PC-3 (cell line): Measurements from ENCODE around the gene CRYBA1.

ENCODE experiments used
- EZH2 ChIP-seq: fragments of 300-600 bp; sonication (generic); IDR thresholded peaks from one replicate; pipeline ENCODE4 v1.6.1; 2017; ENCODE audit warnings: antibody characterized with exemption, mild to moderate bottlenecking, low read length; ENCODE audit not compliant: unreplicated experiment
- EZH2phosphoT487 ChIP-seq: fragments of 300-600 bp; sonication (generic); IDR thresholded peaks from 2 replicates; pipeline ENCODE4 v1.6.1; 2018; ENCODE audit warnings: mild to moderate bottlenecking, antibody characterized with exemption, low read length, borderline replicate concordance
- TF ChIP-seq, protein P1 (sequence below): fragments of 300-600 bp; sonication (generic); conservative IDR thresholded peaks from 2 replicates; pipeline ENCODE4 v1.5.1; 2017; ENCODE audit warnings: antibody characterized with exemption, low read depth, mild to moderate bottlenecking, low read length

DNA sequence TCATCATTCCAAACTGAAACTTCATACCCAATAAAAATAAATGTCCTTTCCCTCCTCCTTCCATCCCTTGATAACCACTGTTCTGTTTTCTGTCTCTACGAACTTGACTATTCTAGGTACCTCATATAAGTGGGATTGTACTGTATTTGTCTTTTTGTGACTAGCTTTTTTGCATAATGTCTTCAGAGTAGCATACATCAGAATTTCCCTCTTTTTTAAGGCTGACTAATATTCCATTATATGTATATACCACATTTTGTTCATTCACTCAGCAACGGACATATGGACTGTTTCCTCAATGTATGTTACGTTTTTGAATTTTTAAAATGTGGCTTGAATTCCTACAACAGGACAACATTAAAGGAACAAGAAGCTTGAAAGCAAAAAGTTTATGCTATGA, 48.8 kb downstream of the CRYBA1 start:
- TF ChIP-seq, protein P1, sequence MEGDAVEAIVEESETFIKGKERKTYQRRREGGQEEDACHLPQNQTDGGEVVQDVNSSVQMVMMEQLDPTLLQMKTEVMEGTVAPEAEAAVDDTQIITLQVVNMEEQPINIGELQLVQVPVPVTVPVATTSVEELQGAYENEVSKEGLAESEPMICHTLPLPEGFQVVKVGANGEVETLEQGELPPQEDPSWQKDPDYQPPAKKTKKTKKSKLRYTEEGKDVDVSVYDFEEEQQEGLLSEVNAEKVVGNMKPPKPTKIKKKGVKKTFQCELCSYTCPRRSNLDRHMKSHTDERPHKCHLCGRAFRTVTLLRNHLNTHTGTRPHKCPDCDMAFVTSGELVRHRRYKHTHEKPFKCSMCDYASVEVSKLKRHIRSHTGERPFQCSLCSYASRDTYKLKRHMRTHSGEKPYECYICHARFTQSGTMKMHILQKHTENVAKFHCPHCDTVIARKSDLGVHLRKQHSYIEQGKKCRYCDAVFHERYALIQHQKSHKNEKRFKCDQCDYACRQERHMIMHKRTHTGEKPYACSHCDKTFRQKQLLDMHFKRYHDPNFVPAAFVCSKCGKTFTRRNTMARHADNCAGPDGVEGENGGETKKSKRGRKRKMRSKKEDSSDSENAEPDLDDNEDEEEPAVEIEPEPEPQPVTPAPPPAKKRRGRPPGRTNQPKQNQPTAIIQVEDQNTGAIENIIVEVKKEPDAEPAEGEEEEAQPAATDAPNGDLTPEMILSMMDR = no peak
- TF ChIP-seq EZH2phosphoT487 = no peak
- TF ChIP-seq EZH2 = no peak
